ENCODE results near the gene ZNF365. TPM values are rescaled to one million over a fixed set of nuclear protein-coding genes. Genes with fewer than 3 reads are reported as not detected.

Gene ZNF365
- total RNA-seq, 1 experiment from 2014 or later: 4.0 TPM

DNA sequence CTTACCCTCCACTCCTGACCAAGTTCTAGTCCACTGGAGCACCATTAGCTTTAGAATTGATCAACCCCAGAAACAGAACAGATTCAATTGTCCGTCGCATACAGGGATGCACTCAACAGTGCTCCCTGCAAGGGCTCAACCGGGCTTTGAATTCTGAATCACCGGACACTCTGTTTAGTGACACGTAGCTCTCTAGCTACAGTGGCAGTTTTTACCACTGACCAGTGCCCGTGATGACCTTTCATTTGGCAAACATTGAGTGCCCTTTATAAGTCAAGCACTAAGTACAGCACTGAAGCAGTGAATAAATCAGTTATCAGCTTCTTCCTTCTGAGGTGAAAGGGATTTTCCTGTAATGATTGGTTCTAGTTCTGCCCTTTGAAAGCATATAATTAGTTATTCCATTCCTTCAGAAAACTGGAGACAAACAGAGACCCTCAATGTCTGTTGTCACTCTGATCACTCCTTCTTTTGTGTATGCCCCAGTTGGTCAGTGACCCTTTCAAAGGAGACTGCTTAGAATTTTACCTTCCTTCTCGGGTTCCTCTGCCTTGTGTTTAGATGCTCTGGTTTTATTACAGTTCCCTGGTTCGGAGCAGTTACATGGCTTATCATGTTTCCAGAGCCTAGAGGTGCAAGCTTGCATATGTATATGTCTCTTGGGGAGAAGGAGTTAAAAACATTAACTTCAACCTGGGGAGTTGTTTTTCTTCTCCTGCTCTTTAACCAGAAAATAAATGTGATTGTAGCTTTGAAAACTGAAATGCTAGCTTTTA lies 68.9 kb downstream of the ZNF365 start:
- TF ChIP-seq, protein P1, sequence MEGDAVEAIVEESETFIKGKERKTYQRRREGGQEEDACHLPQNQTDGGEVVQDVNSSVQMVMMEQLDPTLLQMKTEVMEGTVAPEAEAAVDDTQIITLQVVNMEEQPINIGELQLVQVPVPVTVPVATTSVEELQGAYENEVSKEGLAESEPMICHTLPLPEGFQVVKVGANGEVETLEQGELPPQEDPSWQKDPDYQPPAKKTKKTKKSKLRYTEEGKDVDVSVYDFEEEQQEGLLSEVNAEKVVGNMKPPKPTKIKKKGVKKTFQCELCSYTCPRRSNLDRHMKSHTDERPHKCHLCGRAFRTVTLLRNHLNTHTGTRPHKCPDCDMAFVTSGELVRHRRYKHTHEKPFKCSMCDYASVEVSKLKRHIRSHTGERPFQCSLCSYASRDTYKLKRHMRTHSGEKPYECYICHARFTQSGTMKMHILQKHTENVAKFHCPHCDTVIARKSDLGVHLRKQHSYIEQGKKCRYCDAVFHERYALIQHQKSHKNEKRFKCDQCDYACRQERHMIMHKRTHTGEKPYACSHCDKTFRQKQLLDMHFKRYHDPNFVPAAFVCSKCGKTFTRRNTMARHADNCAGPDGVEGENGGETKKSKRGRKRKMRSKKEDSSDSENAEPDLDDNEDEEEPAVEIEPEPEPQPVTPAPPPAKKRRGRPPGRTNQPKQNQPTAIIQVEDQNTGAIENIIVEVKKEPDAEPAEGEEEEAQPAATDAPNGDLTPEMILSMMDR (IDR thresholded peaks at IDR 0.05; ENCODE audit: unreplicated experiment): no peak
- Mint-ChIP-seq H3K4me3 (ENCODE audit: low read depth, unreplicated experiment) (no peak overlapping the region), H3K4me1 (ENCODE audit: low read depth, unreplicated experiment) (peaks cover under 1% of the 10 kb centered on the region), H3K36me3 (ENCODE audit: insufficient read depth, unreplicated experiment) (no peaks in the 10 kb centered on the region), H3K27me3 (ENCODE audit: unreplicated experiment) (no peaks in the 10 kb centered on the region), H3K9me3 (ENCODE audit: low read depth, unreplicated experiment) (no peaks in the 10 kb centered on the region), H3K27ac (ENCODE audit: unreplicated experiment) (no peak overlapping the region)
- CTCF ChIA-PET: no interaction called here
- no peak for DNase-seq
- no TSS peak for BruUV-seq (replicated peaks)
- intact Hi-C loops (cut with micrococcal nuclease; ENCODE audit: unreplicated experiment): no loop called here

DNA sequence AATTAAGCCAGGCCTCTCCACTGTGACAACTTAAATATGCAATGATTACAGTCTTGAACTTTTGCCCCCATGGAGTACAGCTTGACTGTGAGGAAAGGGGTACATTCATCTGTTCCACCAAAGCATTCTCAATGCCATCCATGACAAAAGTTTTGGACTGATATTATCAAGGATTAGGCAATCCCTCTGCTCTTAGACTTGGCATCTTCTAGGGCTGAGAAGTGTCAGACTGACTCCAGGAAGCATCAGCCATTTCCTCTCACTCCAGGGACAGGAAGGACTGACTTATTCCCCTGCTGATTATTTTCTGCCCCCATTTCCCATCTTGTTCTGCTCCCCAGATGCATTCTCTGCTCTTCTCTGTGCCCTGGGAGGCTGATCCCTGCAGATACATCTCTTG lies 69.7 kb downstream of the ZNF365 start:
- H3K4me3 Mint-ChIP-seq (ENCODE audit: low read depth, unreplicated experiment): no peak overlapping the region

DNA sequence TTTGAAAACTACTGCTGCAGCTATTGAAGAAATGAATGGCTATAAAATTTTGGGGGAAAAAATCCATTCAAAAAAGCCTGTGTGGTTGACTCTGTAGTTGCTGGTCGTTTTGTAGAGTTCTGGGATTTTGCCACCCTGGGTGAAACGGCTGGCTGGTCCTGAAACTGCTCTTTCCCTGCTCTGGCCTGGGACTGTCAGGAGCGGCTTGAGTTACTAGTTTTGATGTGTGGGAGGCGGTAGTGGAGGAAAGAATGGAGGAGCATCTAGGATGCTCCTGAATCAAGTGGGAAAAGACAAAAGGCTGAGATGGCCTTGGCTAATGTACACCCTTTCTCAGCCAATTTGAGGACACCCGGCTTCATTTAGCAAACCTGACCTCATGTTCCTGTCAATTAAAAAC lies 72.5 kb downstream of the ZNF365 start:
- no TSS peak for BruUV-seq (replicated peaks)
- intact Hi-C loops (cut with micrococcal nuclease; ENCODE audit: unreplicated experiment): no loop called here
- CTCF ChIA-PET: interaction anchor here (1.1 kb wide), 1 partner anchor 8 kb away, joined by 4 read pairs; no protein-coding TSS in a partner anchor
- Mint-ChIP-seq H3K9me3 (ENCODE audit: low read depth, unreplicated experiment) (no peaks in the 10 kb centered on the region), H3K36me3 (ENCODE audit: insufficient read depth, unreplicated experiment) (no peaks in the 10 kb centered on the region), H3K4me3 (ENCODE audit: low read depth, unreplicated experiment) (no peak overlapping the region), H3K4me1 (ENCODE audit: low read depth, unreplicated experiment) (peaks cover 13% of the 10 kb centered on the region), H3K27ac (ENCODE audit: unreplicated experiment) (no peak overlapping the region), H3K27me3 (ENCODE audit: unreplicated experiment) (no peaks in the 10 kb centered on the region)
- no peak for DNase-seq
- TF ChIP-seq, protein P1 (IDR thresholded peaks at IDR 0.05; ENCODE audit: unreplicated experiment): no peak

More for the DNA sequence above, 69.7 kb downstream of the ZNF365 start:
- no peak for DNase-seq
- TF ChIP-seq, protein P1 (IDR thresholded peaks at IDR 0.05; ENCODE audit: unreplicated experiment): no peak
- no TSS peak for BruUV-seq (replicated peaks)
- CTCF ChIA-PET: no interaction called here
- intact Hi-C loops (cut with micrococcal nuclease; ENCODE audit: unreplicated experiment): no loop called here
- H3K27me3 Mint-ChIP-seq (ENCODE audit: unreplicated experiment): no peaks in the 10 kb centered on the region
- no peak overlapping the region for H3K27ac Mint-ChIP-seq (ENCODE audit: unreplicated experiment)
- H3K36me3 Mint-ChIP-seq (ENCODE audit: insufficient read depth, unreplicated experiment): no peaks in the 10 kb centered on the region
- no peaks in the 10 kb centered on the region for H3K9me3 Mint-ChIP-seq (ENCODE audit: low read depth, unreplicated experiment)
- H3K4me1 Mint-ChIP-seq (ENCODE audit: low read depth, unreplicated experiment): no peaks in the 10 kb centered on the region

DNA sequence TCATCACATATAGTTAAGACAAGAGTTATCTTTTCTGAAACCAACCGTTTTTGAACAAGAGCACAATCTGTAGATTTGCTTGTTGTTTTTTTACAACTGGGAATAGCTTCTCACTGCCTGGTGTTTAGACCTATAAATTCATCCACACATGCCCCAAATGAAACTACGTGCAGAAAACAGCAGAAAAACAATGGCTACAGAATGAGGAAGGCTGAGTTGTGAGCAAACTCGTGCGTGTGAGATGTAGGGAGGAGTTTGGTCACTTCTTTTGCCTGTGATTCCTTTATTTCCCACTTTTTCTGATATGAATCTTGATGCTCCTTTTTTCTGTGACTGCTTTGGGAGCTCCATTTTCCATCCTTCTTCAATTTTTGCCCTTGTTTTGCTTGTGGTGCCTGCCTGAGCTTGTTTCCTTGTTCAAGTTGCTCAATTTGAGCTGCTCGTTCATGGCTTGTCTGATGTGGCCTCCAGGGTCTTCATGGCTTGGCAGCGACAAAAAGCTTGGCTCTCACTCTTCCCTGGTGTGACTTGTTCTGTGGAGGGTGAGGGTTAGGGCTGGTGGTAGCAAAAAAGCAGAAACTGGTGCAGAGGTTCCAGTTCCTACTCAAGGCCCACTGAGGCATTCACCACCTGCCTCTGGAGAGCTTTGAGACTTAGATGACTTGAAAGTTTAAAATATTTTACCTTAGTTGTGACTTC lies 76.9 kb downstream of the ZNF365 start:
- H3K36me3 Mint-ChIP-seq (ENCODE audit: insufficient read depth, unreplicated experiment): no peaks in the 10 kb centered on the region
- intact Hi-C loops (cut with micrococcal nuclease; ENCODE audit: unreplicated experiment): no loop called here
- H3K9me3 Mint-ChIP-seq (ENCODE audit: low read depth, unreplicated experiment): no peaks in the 10 kb centered on the region
- no peak overlapping the region for H3K4me3 Mint-ChIP-seq (ENCODE audit: low read depth, unreplicated experiment)
- TF ChIP-seq, protein P1 (IDR thresholded peaks at IDR 0.05; ENCODE audit: unreplicated experiment): no peak
- H3K4me1 Mint-ChIP-seq (ENCODE audit: low read depth, unreplicated experiment): peaks cover 34% of the 10 kb centered on the region
- no TSS peak for BruUV-seq (replicated peaks)
- H3K27me3 Mint-ChIP-seq (ENCODE audit: unreplicated experiment): no peaks in the 10 kb centered on the region
- CTCF ChIA-PET: interaction anchor here (0.7 to 1.8 kb wide), 5 partner anchors 12 to 1613 kb away, joined by 3 to 4 read pairs (median 3); no protein-coding TSS in a partner anchor
- DNase-seq: no peak
- no peak overlapping the region for H3K27ac Mint-ChIP-seq (ENCODE audit: unreplicated experiment)
